Fibroblast of peridontal ligament (primary cell): ENCODE measurements around the gene TCEA2.

Source experiments
- DNase-seq: peaks from one replicate; pipeline ENCODE4 v3.0.0-alpha.2; 2010; ENCODE audit errors: extremely low read depth

TCEA2 gene

GRCh38 chr20:64065062-64065973, 2.3 kb downstream of the TCEA2 start:
- DNase-seq, result no peak

GRCh38 chr20:64065974-64066343, 3.0 kb downstream of the TCEA2 start:
- peak; percentile 66 for DNase-seq

- DNase-seq, result no peak
These were observed 4.1 kb downstream of the TCEA2 start for GRCh38 chr20:64067005-64067632.

DNA sequence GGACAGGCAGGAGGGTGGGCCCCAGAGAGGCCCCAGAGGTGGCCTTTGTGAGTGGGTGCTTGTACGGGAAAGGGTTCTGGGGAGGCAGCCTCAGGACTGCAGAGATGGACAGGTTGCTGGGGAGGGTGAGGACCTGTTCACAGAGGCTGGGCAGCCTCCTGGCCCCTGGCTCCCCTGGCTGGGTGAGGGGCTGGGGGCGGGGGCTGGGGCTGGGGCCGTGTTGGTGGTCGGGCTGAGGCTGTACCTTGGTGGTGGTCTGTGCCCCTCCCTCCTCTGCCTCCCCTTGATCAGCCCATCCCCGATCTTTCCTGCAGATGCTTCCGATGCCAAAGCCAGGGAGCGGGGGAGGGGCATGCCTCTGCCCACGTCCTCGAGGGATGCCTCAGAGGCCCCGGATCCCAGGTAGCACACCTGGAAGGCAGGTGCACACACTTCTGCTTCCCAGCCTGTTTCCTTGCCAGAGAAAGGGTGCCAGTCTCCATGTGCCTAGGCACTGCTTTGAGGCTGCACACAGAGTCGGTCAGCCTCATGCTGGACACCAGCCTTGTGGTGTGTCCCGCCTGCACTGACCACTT, 4.8 kb downstream of the TCEA2 start:
- DNase-seq, result no peak

- no peak for DNase-seq
These were observed 5.6 kb downstream of the TCEA2 start for GRCh38 chr20:64068386-64069208.

DNA sequence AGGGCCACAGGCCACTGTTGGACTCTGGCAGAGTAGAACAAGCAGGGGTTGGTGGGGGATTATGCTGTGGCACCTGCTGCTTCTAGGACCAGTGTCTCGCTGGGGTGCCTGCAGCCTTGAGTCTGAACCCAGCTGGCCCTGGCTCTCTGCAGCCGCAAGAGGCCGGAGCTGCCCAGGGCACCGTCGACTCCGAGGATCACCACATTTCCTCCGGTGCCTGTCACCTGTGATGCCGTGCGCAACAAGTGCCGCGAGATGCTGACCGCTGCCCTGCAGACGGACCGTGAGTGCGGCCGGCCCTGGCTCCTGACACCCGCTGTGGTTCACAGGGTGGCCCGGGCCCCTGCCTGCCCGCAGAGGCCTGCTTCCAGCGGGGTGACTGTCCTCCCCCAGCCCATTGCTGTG, 6.2 kb downstream of the TCEA2 start:
- DNase-seq, result no peak

DNA sequence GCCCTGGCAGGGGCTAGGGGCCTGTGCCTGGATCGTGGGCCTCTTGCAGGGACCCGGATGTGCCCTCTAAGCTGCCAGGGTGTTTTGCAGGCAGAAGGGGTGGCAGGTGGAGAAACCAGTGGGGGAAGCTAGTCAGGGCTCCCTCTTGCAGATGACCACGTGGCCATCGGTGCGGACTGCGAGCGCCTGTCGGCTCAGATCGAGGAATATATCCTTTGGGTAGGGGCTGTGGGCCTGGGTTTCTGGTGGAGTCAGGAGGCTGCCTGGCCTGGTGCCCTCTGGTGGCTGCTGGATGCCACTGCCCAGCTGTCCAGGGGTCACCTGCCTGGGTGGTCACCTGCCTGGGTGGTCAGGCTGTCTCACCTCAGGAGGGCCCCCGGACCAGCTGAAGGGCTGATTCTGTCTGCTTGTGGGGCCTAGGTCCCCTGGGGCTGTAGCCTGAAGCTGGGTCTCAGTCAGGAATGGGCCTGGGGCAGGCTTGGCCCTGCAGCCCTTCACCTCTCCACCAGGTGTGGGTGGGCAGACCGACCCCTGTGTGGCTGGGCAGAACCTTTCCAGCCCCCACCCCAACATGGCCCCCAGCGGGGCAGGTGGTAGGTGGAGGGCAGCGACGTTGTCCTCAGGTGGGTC, 6.7 kb downstream of the TCEA2 start:
- no peak for DNase-seq

DNA sequence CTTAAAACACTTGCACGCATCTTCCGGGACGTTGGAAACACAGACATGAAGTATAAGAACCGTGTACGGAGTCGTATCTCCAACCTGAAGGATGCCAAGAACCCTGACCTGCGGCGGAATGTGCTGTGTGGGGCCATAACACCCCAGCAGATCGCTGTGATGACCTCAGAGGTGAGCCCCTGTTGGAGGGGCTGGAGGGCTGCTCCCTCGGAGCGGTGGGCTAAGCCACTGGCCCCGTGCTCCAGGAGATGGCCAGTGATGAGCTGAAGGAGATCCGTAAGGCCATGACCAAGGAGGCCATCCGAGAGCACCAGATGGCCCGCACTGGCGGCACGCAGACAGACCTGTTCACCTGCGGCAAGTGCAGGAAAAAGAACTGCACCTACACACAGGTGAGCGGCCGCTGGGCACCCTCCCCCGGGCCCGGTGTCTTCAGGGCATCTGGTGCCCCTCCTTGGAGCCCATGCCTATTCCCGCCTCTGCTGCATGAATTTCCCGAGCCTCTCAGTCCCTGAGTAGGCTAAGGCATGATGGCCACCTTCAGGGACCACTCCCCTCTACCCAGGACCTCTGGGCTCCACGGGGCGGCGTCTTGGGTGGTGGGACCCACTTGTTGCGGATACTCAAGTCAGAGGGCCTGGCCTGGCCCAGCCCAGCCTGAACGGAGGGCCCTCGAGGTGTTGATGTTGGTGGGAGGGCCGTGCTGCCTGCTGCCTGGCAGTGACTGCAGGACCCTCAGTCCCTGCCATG, 7.4 kb downstream of the TCEA2 start:
- DNase-seq, result no peak

DNA sequence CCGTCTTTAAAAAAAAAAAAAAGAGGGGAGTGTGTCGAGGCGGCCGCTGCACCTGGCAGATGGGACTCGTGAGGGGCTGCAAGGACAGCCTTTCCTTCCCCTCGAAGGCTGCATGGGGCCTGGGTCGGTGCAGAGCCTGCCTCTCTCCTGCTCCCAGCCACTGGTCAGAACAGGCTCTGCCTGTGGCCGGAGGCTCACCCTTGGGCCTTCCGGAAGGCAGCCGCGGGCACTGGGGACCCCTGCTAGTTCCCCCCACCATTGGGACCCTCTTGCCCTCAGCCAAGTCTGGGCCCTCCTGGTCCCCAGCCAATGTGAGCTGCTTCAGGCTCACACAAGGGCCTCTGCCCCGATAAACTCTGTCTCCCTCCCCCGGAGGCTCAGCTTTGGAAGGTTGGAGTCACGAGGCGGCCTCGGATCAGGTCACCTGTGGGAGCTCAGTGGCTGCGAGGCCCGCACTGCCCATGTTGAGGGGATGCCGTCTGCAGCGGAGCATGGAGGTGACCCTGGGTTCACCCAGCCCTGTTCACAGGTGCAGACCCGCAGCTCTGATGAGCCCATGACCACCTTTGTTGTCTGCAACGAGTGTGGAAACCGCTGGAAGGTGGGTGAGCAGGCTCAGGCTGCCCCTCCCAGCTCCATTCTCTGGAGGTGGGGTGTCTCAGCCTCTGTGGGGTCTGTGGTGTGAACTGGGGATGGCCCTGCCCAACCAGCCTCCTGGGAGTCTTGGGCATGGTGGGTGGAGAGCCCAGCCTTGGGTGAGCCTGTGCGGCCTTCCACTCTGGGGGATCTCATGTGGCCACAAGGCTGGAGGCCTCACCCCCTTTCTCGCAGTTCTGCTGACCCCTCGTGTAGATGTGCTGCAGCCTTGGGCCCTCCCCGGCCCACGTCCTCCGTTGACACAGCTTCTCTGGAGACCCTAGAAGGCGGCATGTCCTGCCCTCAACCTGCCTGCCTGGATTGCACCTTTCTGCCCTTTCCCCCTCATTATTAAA, 8.6 kb downstream of the TCEA2 start:
- no peak for DNase-seq

DNA sequence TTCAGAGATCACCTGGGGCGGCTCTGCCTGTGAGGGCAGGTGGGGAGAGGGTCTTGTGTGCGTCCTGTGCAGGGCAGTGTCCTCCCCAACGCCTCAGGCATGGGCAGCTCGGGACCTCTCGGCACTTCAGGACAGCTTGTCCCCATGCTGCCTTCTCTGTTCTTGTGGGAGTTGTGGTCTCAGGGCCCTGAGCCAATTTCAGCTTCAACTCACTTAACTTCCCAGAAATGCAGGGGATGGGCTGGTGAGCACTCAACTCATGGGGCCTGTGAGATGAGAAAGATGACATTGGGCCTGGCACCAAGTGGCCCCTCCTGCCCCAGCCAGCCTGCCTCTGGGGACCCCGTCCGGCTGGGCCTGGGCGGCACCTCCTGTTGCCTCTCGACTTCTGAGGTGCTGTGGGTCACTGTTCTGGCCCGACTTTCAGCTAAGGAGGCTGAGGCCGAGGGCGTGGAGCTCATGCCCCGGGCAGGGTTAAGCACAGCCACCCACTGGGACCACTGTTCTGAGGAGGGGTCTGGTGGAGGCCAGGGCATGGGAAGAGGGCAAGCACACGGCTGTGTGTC, 9.6 kb downstream of the TCEA2 start:
- no peak for DNase-seq

- no peak for DNase-seq
These were observed 10.6 kb downstream of the TCEA2 start for GRCh38 chr20:64073476-64074183.

DNA sequence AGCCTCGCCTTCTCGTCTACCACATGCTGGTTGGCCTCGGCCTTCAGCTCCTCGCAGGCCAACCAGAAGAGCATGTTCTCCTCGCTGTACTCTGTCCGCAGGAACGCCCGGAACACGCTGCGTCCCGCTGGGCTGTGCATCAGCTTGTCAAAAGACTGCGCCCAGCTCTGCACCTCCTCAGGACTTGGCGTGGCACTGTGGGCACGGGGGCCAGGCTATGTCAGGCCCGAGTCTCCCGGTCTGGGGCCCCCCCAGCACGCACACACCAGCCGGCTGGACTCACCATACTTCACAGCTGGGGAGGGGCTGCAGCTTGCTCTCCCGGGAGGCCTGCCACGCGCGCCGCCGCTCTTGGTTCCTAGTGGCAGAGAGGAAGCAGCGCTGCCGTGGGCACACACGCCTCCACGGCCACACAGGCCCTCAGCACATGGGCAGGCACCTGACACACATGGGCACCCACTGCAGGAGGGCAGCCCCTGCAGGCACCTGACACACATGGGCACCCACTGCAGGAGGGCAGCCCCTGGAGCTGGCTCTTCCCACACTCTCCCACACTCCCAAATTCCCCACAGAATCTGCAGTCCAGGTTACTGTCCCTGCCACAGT, 11.3 kb downstream of the TCEA2 start:
- no peak for DNase-seq

GRCh38 chr20:64074963-64075362, 12.0 kb downstream of the TCEA2 start:
- DNase-seq, result no peak

GRCh38 chr20:64075556-64075955, 12.6 kb downstream of the TCEA2 start:
- no peak for DNase-seq

GRCh38 chr20:64076061-64076997, 13.3 kb downstream of the TCEA2 start:
- DNase-seq, result no peak

GRCh38 chr20:64077094-64077493, 14.1 kb downstream of the TCEA2 start:
- no peak for DNase-seq

DNA sequence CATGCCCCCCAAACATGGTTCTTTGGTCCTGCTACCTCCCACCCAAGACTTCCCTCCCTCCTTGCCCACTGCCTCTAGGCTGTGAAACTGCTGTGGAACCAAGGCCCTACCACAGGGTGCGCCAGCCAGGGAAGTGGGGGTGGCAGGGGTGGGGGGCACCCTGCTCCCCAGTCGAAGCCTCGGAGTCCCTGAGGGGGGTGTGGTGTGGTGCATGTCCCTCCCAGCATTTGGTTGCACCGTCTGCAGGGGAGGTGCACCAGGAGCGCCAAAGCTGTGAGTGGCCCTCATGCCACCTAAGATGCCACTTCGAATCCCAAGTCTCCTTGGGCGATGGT, 14.5 kb downstream of the TCEA2 start:
- no peak for DNase-seq
